ENCODE data around the gene RAB23. TPM values are rescaled to one million over a fixed set of nuclear protein-coding genes. Genes with fewer than 3 reads are reported as not detected.

RAB23 gene
- total RNA-seq, 2 donors from 2014 or later = 6.3 to 21.1 TPM

DNA sequence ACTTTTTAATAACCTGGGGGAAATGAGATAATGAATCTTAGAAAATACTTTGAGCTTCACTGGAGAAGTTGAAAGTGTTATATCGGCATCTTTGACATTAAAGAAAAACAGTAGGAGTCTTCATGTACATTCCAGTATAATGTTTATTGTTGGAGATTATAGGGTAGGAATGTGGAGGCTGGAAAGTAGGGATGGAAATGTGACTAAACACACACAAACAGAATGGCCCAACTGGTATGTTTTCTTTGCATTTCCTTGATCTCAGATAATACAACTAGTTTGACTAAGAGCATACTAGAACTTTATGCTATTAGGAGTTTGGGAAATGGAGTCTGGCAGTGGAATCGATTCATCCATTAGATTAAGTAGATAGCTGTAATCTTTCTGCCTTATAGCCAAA is 60.1 kb downstream of the RAB23 start:
- intact Hi-C loops (cut with DNase I) = no loop called here
- H3K27me3 ChIP-seq = no peaks in the 10 kb centered on the region
- no peaks in the 10 kb centered on the region for H3K4me1 ChIP-seq
- TF ChIP-seq CTCF (IDR thresholded peaks at IDR 0.05) = no peak
- no peak for DNase-seq
- H3K36me3 ChIP-seq = no peaks in the 10 kb centered on the region
- no peak overlapping the region for H3K27ac ChIP-seq
- no peak overlapping the region for H3K9ac ChIP-seq (ENCODE audit: low read depth in 2 of 2, low read length in 2 of 2)
- no peak overlapping the region for H3K4me3 ChIP-seq
- no peaks in the 10 kb centered on the region for H3K9me3 ChIP-seq

DNA sequence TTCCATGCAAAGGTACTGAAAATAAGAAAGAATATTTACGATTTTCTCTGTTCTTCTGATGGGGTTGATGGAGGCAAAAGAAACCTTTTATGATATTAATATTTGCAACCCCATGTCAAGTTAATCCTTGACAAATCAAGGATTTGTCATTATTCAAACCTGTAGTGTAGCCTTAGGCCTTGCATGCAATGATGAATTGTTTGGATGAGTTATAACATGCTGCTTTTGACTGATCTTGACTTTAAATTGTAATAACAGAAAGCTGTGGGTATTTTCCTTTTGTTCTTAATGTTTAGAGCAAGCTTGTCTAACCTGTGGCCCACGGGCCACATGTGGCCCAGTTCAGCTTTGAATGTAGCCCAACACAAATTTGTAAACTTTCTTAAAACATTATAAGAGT is 63.0 kb downstream of the RAB23 start:
- no peaks in the 10 kb centered on the region for H3K9me3 ChIP-seq
- no peak overlapping the region for H3K27ac ChIP-seq
- H3K27me3 ChIP-seq = no peaks in the 10 kb centered on the region
- H3K4me1 ChIP-seq = no peaks in the 10 kb centered on the region
- intact Hi-C loops (cut with DNase I) = no loop called here
- DNase-seq = no peak
- H3K36me3 ChIP-seq = no peaks in the 10 kb centered on the region
- H3K9ac ChIP-seq (ENCODE audit: low read depth in 2 of 2, low read length in 2 of 2) = no peak overlapping the region
- TF ChIP-seq CTCF (IDR thresholded peaks at IDR 0.05) = no peak
- no peak overlapping the region for H3K4me3 ChIP-seq

GRCh38 chr6:57158658-57159057 is 63.4 kb downstream of the RAB23 start:
- intact Hi-C loops (cut with DNase I) = no loop called here
- H3K4me3 ChIP-seq = no peak overlapping the region
- H3K36me3 ChIP-seq = no peaks in the 10 kb centered on the region
- DNase-seq = no peak
- no peaks in the 10 kb centered on the region for H3K4me1 ChIP-seq
- TF ChIP-seq CTCF (IDR thresholded peaks at IDR 0.05) = no peak
- H3K27ac ChIP-seq = no peak overlapping the region
- H3K9ac ChIP-seq (ENCODE audit: low read depth in 2 of 2, low read length in 2 of 2) = no peak overlapping the region
- no peaks in the 10 kb centered on the region for H3K9me3 ChIP-seq
- H3K27me3 ChIP-seq = no peaks in the 10 kb centered on the region

- intact Hi-C loops (cut with DNase I) = no loop called here
- DNase-seq = no peak
- Histone ChIP-seq H3K4me1 (no peaks in the 10 kb centered on the region), H3K27ac (no peak overlapping the region), H3K4me3 (no peak overlapping the region), H3K9me3 (no peaks in the 10 kb centered on the region), H3K36me3 (no peaks in the 10 kb centered on the region), H3K27me3 (no peaks in the 10 kb centered on the region), H3K9ac (ENCODE audit: low read depth in 2 of 2, low read length in 2 of 2) (no peak overlapping the region)
- no peak for TF ChIP-seq CTCF (IDR thresholded peaks at IDR 0.05)
Measured at GRCh38 chr6:57147955-57148858, 73.9 kb downstream of the RAB23 start.

GRCh38 chr6:57147401-57147800 is 74.7 kb downstream of the RAB23 start:
- Histone ChIP-seq H3K9ac (ENCODE audit: low read depth in 2 of 2, low read length in 2 of 2) (no peak overlapping the region), H3K36me3 (no peaks in the 10 kb centered on the region), H3K9me3 (no peaks in the 10 kb centered on the region), H3K4me1 (no peaks in the 10 kb centered on the region), H3K27ac (no peak overlapping the region), H3K4me3 (no peak overlapping the region), H3K27me3 (no peaks in the 10 kb centered on the region)
- intact Hi-C loops (cut with DNase I) = no loop called here
- no peak for TF ChIP-seq CTCF (IDR thresholded peaks at IDR 0.05)
- DNase-seq = no peak
